Measurements from ENCODE around the gene TFAP2B.

TFAP2B gene

GRCh38 chr6:50825375-50826036, 6.8 kb downstream of the TFAP2B start:
- no peak for DNase-seq

DNA sequence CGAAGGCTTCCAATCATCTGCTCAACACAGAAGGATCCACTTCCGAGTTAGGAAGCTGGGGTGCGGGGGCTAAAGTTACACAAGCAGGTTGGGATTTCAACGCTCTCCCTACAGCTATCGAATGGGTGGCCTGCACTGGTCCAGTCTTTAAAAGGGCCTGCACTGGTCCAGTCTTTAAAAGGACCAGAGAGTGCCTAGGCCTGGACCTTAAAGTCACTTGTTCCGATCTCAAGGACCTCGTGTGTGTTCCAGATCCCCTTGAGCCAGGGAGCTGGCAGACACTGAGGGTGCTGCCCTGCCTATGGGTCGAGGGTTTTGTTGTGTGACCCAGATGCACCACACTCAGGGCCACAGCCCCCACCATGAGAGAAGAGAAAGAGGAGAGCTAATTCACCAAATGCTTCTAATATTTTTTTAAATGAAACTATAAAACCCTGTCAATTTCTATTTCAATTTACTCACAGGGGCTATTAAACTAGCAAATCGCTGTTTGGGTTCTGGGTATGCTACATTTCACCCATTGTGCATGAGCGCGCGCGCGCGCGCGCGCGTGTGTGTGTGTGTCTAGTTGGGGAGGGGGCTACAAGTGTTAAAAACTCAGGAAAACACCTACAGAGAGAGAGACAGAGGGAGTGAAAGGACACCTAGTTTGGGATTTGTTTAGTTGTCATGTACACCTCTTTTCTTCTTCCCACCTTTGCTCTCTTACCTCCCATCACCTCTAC, 7.5 kb downstream of the TFAP2B start:
- DNase-seq, result no peak

- peak; percentile 83 for DNase-seq
Observed at GRCh38 chr6:50826803-50827202, 8.1 kb downstream of the TFAP2B start.

DNA sequence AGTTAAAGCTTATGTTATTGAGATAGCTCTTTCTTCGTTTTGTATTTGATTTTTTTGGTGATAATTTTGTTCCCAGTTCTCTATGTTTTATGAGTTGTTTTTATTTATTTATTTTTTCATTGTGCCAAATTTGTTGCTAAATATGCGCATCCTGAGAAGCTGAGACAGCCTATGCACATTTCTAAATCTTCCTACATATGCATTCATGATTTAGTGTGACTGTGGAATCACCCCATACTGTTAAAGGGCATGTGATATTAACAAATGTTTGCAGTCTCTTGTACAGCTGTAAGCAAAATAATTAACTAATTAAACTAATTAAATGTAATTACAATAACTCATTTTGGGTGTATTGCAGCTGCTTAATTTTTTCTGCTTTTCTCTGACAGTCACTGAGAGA, 10.4 kb downstream of the TFAP2B start:
- no peak for DNase-seq

DNA sequence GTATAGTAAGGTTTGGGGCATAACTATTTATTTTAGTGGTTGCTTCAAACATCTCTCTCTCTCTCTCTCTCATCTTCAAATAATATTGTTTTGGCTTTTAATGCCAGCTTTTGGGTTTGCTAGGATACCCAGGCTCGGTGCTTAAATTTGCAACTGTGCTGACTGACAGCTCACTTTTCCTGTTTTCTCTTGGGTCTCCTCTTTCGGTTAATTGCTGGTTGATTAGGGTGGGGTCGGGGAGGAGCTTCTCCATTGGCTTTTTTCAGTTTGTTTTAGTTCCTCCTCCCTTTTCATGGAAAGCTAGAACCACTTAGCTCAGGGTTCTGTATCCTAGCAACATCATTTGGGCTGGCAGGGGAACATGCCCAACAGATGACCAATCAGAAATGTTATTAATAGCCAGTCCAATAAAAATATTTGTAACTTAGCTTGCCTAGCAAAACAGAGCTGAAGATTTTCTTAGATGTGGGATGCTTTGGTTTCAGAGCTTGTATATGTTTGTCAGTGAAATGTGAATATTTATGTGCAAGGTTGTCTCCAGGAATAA, 11.3 kb downstream of the TFAP2B start:
- peak; percentile 89 for DNase-seq

DNA sequence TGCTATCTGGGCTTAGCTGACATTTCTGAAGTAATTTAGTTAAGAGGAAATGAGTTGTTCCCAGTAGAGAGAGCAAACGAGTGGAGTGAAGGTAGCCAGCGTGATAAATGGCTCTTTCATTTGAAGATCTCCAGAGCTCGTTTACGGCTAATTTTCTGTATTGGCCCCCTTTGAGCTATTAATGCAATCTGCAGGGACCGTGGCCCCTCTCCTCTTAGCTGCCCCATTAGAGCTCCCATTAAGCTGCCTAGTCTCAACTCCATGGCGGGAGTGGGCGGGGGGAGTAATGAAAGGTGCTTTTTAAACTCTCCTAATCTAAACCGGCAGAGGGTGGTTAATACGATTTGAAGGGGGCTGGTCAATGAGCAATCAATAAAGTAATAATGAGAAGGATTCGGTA, 12.5 kb downstream of the TFAP2B start:
- DNase-seq, result peak; percentile 21

DNA sequence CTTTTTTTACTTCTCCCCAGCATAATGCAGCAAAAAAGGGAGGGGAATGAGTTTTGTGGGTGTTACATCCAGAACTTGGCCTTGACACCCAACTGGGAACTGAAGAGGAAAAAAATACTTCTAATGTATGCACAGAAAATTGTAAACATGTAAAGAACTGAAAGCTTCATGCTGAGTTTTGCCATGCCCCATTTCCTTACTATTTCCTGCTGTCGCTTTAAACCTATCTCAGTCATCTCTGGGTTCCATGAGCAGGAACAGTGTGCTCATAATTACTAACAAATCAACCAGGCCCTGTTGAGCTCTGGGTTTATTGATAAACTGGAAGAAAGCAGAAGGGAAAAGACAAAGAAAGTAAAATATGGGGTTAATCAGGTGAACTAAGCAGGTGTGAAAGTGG, 14.2 kb downstream of the TFAP2B start:
- DNase-seq, result no peak

- DNase-seq, result no peak
Observed at GRCh38 chr6:50834929-50835410, 16.3 kb downstream of the TFAP2B start.

DNA sequence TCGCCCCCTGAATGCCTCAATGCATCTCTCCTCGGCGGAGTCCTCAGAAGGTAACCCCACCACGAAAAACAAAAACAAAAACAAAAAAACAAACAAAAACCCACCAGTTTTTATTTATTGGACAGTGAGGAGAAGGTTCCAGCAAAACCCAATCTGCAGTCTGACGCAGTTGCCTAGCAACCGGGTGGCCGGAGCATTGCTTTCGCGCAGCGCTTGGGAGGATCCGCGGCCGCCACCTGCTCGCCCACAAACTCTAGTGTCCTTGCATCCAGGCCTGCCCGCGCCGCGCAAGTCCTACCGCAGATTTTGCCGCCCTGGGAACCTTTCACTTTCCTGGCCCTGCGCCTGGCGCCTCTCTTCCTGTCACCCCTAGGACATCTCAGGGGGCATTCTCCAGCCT, 17.6 kb downstream of the TFAP2B start:
- no peak for DNase-seq

DNA sequence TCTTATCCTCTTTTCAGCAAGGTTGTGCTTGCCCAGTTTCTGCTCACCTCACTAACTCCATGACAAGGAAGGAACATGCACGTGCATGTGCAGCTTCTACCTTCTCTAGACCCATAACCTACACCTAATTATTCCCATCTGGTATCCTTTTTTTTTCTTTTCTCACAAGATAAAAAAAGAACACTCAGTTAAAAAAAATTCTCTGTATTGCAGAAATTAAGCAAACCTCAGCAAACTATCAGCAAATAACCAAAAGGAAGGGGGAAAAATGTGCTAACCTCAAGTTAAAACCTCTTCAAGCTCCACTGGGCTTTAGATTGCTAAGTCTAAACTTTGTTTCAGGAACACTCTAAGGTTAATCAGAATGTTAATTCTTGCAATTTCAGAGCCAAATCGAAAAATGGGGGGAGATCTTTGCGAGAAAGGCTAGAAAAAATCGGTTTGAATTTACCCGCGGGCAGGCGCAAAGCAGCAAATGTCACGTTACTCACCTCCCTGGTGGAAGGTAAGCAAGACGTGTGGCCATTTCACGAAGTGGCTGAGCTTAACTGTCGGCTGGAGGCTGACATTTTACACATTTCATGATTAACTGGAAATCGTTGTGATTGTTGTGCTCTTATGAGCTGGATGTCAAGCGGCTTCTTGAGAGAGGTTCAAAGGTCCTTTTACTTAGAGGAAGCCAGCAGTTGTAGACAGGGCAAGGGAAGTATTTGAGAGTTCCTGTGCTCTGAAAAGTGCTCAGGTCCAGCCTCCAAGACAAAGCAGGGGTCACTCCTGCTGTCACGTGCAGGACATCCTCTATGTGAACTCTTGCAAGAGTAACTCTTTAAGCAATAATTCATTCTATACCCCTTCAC, 19.1 kb downstream of the TFAP2B start:
- DNase-seq, result no peak

DNA sequence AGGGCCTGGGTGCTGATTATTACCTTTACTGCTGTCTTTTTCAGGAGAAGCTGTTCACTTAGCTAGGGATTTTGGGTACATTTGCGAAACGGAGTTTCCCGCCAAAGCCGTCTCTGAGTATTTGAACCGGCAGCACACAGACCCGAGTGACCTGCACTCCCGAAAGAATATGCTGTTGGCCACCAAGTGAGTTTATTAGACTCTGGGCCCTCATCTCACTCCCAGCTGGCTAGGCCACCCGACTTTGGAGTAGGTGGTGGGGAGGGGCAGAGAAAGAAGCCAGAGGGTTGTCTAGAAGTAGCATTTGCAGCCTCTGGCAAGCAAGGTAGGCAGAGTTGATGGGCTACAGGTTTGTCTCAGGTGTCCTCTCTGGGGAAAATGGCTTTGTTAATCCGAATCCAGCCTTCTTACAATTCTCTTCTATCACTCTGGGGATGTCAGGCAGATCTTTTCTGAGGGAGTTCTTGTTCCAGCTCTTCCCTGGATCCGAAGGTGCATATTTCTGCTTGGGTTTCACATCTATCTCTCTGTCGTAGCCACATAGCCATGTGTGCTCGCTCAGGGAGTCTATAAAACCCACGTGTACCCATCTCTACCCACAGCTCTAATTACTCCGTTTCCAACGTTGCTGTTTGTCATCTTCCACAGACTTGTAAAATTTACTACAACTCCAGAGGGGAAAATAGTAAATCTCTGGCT, 21.6 kb downstream of the TFAP2B start:
- no peak for DNase-seq

DNA sequence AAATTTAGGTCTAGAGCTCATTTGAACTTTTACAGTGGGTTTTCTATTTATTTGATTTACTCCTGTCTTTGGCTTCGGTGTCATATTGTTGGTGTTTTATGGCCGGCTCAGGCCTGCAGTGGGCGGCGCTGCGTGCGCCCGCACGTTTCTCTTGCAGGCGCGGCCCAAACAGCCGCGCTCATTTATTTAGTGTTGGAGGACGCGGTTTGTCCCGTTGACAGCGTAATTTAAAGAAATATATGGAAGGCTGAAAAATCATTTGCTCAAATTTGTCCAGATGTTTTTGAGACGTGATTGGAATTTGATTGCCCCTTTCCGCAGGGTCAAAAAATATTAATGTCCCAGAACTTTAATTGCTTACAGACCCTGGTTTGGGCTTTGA, 22.1 kb downstream of the TFAP2B start:
- DNase-seq, result no peak

- no peak for DNase-seq
Observed at GRCh38 chr6:50842446-50842845, 23.8 kb downstream of the TFAP2B start.

GRCh38 chr6:50842861-50843384, 24.3 kb downstream of the TFAP2B start:
- no peak for DNase-seq

GRCh38 chr6:50843842-50844241, 25.2 kb downstream of the TFAP2B start:
- no peak for DNase-seq

DNA sequence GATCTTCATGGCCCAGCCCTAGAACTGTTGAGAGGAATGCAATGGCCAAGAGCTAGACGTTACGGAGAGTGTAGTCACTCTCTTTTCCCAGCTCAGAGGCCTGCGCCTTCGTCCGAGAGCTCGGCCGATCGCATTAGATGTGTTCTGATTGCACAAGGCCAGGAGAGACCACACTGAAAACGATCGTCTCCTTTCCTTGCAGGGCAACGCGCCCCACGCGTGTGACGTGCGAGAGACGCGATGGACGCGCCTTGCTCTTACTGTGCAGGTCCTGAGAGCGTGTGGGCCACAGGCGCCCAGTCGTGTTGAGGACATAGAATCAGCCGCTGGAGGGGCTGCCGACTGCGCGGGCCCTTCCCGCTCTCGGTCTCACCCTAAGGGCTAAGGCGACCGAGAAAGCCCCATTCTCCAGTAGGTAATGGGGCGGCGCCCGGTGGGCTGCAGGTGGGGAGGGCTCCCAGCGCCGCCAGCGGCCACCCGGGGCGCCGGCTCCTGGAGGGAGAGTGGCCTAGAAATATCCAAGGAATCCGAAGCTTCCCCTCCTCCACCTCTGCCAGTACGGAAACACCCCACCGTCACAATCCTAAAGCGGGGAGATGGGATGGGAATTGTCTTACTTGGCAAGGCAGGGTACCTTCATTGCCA, 26.9 kb downstream of the TFAP2B start:
- no peak for DNase-seq

GRCh38 chr6:50846144-50846851, 27.6 kb downstream of the TFAP2B start:
- no peak for DNase-seq

- DNase-seq, result no peak
Observed at GRCh38 chr6:50846852-50847155, 28.1 kb downstream of the TFAP2B start.

GRCh38 chr6:50847890-50848594, 29.4 kb downstream of the TFAP2B start:
- no peak for DNase-seq

DNA sequence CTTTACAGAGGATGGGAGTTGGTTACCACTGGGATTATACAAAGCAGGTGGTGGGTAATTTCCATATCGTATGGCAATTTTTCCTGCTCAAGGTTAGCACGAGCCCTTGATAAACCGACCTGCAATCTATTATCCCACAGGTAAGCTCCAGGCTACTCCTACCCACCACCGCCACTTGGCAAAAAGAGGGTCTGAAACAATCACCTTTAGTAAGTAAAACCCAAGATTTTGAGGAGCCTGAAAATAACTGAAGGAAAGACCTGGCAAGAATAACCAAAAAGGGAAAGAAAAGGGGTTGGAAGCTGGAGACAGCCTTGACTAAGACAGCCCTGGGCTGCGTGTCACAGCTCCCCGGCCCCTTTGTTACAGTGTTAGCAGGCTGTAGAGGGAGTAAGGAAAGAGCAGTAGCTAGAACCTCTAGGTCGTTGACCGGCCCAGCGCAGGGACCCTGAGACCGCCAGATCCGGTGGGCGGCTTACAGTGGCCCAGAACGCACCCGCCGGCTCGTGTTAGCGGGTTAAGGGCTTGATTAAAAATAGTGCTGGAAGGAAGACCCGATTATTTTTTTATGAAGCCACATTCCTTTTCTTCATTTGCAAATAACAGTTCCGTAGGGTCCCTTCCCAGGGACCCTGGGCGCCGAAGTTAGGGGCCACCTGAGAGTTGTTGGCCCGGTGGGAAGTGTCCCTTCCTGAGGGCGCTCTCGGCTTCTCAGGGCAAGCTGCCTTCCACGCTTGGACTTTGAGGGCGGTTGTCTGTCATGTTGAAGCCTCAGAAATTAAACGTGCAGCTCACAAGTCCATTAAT, 30.5 kb downstream of the TFAP2B start:
- DNase-seq, result no peak
